Thymus (tissue), 11 donors: ENCODE data around the gene PLCG2. TPM values are rescaled to one million over a fixed set of nuclear protein-coding genes. Genes with fewer than 3 reads are reported as not detected.
"Not testable (repeated sequence)": the region's sequence is repeated elsewhere in the genome, so short reads cannot be mapped to it uniquely, and the experiment has no call there.

Experiments used
- DNase-seq, 9 donors: peaks; one replicate each; pipeline ENCODE4 v3.0.0-alpha.2; 2013; ENCODE audit warnings: low spot score in 9 of 9, low read depth in 6 of 9, missing footprints in 1 of 9
- H3K27ac ChIP-seq, 2 donors: one replicate each; pipeline ENCODE4 v1.5.1; 2013; ENCODE audit warnings: control low read depth in 1 of 2, low read depth in 1 of 2, low read length in 1 of 2, mild to moderate bottlenecking in 1 of 2, moderate library complexity in 1 of 2
- H3K27me3 ChIP-seq, 2 donors: one replicate each; pipeline ENCODE4 v1.5.1; 2013; ENCODE audit warnings: low read length in 1 of 2; ENCODE audit not compliant: control insufficient read depth in 2 of 2, insufficient read depth in 1 of 2
- H3K36me3 ChIP-seq, 2 donors: one replicate each; pipeline ENCODE4 v1.5.1; 2013; ENCODE audit warnings: low read length in 1 of 2, mild to moderate bottlenecking in 1 of 2, moderate library complexity in 1 of 2; ENCODE audit not compliant: control insufficient read depth in 2 of 2, insufficient read depth in 2 of 2
- H3K4me1 ChIP-seq, 2 donors: one replicate each; pipeline ENCODE4 v1.5.1; 2013; ENCODE audit warnings: low read length in 2 of 2; ENCODE audit not compliant: control insufficient read depth in 2 of 2, insufficient read depth in 2 of 2
- H3K4me3 ChIP-seq, 2 donors: one replicate each; pipeline ENCODE4 v1.5.1; 2013; ENCODE audit warnings: low read length in 2 of 2, control low read depth in 1 of 2, mild to moderate bottlenecking in 1 of 2
- H3K9me3 ChIP-seq, 2 donors: one replicate each; pipeline ENCODE4 v1.5.1; 2013; ENCODE audit warnings: low read length in 1 of 2, mild to moderate bottlenecking in 1 of 2; ENCODE audit not compliant: control insufficient read depth in 2 of 2, insufficient read depth in 1 of 2
- WGBS: extraction: QIAGEN DNeasy Blood & Tissue Kit; methylation state at CpG from one replicate; pipeline ENCODE4 v1.1.7; 2013; 5-methylcytosine and 5-hydroxymethylcytosine counted together
- polyA plus RNA-seq: library from polyadenylated mRNA; stranded (reverse); fragments of 200-250 nt; gene quantifications from one replicate; pipeline ENCODE4 v1.2.3, GENCODE V29; 2013
- total RNA-seq: library from RNA; stranded (reverse); fragments of 120-200 nt; gene quantifications from one replicate; pipeline ENCODE4 v1.2.4, GENCODE V29; 2013
- donor health status: healthy.

The PLCG2 gene
- total and polyA plus RNA-seq, 2 donors: 10.1 to 14.2 TPM

GRCh38 chr16:82005027-82005830, 226.1 kb downstream of the PLCG2 start:
- no peaks in the 10 kb centered on the region for H3K27me3 ChIP-seq
- H3K4me1 ChIP-seq: no peaks in the 10 kb centered on the region
- peaks cover 3 to 10% of the 10 kb centered on the region in 2 donors for H3K9me3 ChIP-seq
- no peak overlapping the region for H3K27ac ChIP-seq
- DNase-seq: no peak
- WGBS: 89% methylated on average over 6 of the region's 6 CpGs
- peaks cover 2 to 3% of the 10 kb centered on the region in 2 donors for H3K36me3 ChIP-seq
- no peak overlapping the region for H3K4me3 ChIP-seq

- 98% methylated on average over 5 of the region's 5 CpGs for WGBS
- Histone ChIP-seq H3K27ac (no peak overlapping the region), H3K4me1 (peaks cover 2 to 4% of the 10 kb centered on the region in 2 donors), H3K27me3 (no peaks in the 10 kb centered on the region), H3K36me3 (peaks cover 2 to 3% of the 10 kb centered on the region in 2 donors), H3K9me3 (peaks cover 3 to 10% of the 10 kb centered on the region in 2 donors), H3K4me3 (no peak overlapping the region)
- no peak for DNase-seq
Measured at GRCh38 chr16:82006036-82006435, 226.9 kb downstream of the PLCG2 start.

GRCh38 chr16:82007189-82007588, 228.1 kb downstream of the PLCG2 start:
- H3K27ac ChIP-seq: no peak overlapping the region
- H3K9me3 ChIP-seq: peaks cover 3 to 10% of the 10 kb centered on the region in 2 donors
- no peaks in the 10 kb centered on the region for H3K27me3 ChIP-seq
- H3K4me1 ChIP-seq: peaks cover 6 to 8% of the 10 kb centered on the region in 2 donors
- WGBS: 98% methylated on average over 2 of the region's 2 CpGs
- no peak for DNase-seq
- peaks cover 0 to 2% of the 10 kb centered on the region in 2 donors for H3K36me3 ChIP-seq
- H3K4me3 ChIP-seq: no peak overlapping the region

GRCh38 chr16:82008957-82009592, 230.0 kb downstream of the PLCG2 start:
- Histone ChIP-seq H3K4me3 (no peak overlapping the region), H3K27me3 (no peaks in the 10 kb centered on the region), H3K4me1 (peaks cover 6 to 8% of the 10 kb centered on the region in 2 donors), H3K27ac (no peak overlapping the region), H3K36me3 (peaks cover 0 to 2% of the 10 kb centered on the region in 2 donors), H3K9me3 (peaks cover 3 to 10% of the 10 kb centered on the region in 2 donors)
- no peak for DNase-seq
- WGBS: 92% methylated on average over 9 of the region's 9 CpGs

- not testable (repeated sequence) for H3K36me3 ChIP-seq, DNase-seq, H3K9me3 ChIP-seq, H3K27me3 ChIP-seq, H3K4me3 ChIP-seq, H3K4me1 ChIP-seq, H3K27ac ChIP-seq
- WGBS: 96% methylated on average over 4 of the region's 4 CpGs
Measured at GRCh38 chr16:82009789-82010188, 230.7 kb downstream of the PLCG2 start.

- peak in 1 of 9 donors; percentile 5 for DNase-seq
- Histone ChIP-seq H3K9me3 (peaks cover 3 to 10% of the 10 kb centered on the region in 2 donors), H3K27ac (no peak overlapping the region), H3K27me3 (no peaks in the 10 kb centered on the region), H3K36me3 (no peaks in the 10 kb centered on the region), H3K4me1 (peaks cover 6 to 8% of the 10 kb centered on the region in 2 donors), H3K4me3 (peak overlapping the region; percentile 61 to 66)
- WGBS: 92% methylated on average over 8 of the region's 8 CpGs
Measured at GRCh38 chr16:82010649-82011048, 231.6 kb downstream of the PLCG2 start.

GRCh38 chr16:82011199-82011641, 232.1 kb downstream of the PLCG2 start, which contains the start of gene SDR42E1:
Gene SDR42E1, minus strand, starts transcription at chr16:82011470. Its CDS starts 10,612 bp downstream, at chr16:82000858.
- peaks cover 3 to 10% of the 10 kb centered on the region in 2 donors for H3K9me3 ChIP-seq
- H3K4me1 ChIP-seq: peaks cover 6 to 8% of the 10 kb centered on the region in 2 donors
- H3K36me3 ChIP-seq: no peaks in the 10 kb centered on the region
- DNase-seq: peak; percentile 36 to 83 (median 49)
- H3K27me3 ChIP-seq: no peaks in the 10 kb centered on the region
- H3K27ac ChIP-seq: no peak within 1 kb of the TSS
- peak within 1 kb of the TSS; percentile 61 to 66 for H3K4me3 ChIP-seq
- WGBS: 5% methylated on average over 32 of the region's 32 CpGs
